ENCODE results near the gene SLC4A2.
"Not testable (repeated sequence)": the region's sequence is repeated elsewhere in the genome, so short reads cannot be mapped to it uniquely, and the experiment has no call there.

The SLC4A2 gene

GRCh38 chr7:151059367-151060112, at the start of gene SLC4A2:
Gene SLC4A2 (plus strand): TSS chr7:151059589. CDS start chr7:151061988, 2,399 bp downstream.
- H3K27me3 ChIP-seq (ENCODE audit: insufficient read depth, insufficient read length), result peaks cover 8% of the 10 kb centered on the region
- H3K36me3 ChIP-seq (ENCODE audit: insufficient read depth, insufficient read length, low read length), result peaks cover 11% of the 10 kb centered on the region
- no peak for DNase-seq (ENCODE audit: low read depth, low spot score)
- H3K4me1 ChIP-seq (ENCODE audit: insufficient read depth, insufficient read length), result peaks cover 10% of the 10 kb centered on the region
- peak within 1 kb of the TSS; percentile 74 for H3K4me3 ChIP-seq (ENCODE audit: insufficient read length, low read depth)
- peak within 1 kb of the TSS; percentile 90 for H3K9ac ChIP-seq (ENCODE audit: insufficient read length, low read depth)
- TF ChIP-seq ZNF274 (IDR thresholded peaks at IDR 0.05; ENCODE audit: low read depth, low read length) (no peak), SUZ12 (IDR thresholded peaks at IDR 0.05; ENCODE audit: extremely low read depth, insufficient read depth, insufficient read length) (no peak), YY1 (IDR thresholded peaks at IDR 0.05; ENCODE audit: insufficient read depth, insufficient read length) (no peak)
- H3K9me3 ChIP-seq (ENCODE audit: insufficient read depth, low read length), result no peaks in the 10 kb centered on the region

GRCh38 chr7:151010037-151010306, 49.4 kb upstream of the SLC4A2 start:
- Histone ChIP-seq H3K4me3 (ENCODE audit: insufficient read length, low read depth) (peak overlapping the region; percentile 73), H3K4me1 (ENCODE audit: insufficient read depth, insufficient read length) (peaks cover 27% of the 10 kb centered on the region), H3K9ac (ENCODE audit: insufficient read length, low read depth) (peak overlapping the region; percentile 93), H3K9me3 (ENCODE audit: insufficient read depth, low read length) (no peaks in the 10 kb centered on the region), H3K27me3 (ENCODE audit: insufficient read depth, insufficient read length) (no peaks in the 10 kb centered on the region), H3K36me3 (ENCODE audit: insufficient read depth, insufficient read length, low read length) (peaks cover 7% of the 10 kb centered on the region)
- TF ChIP-seq YY1 (IDR thresholded peaks at IDR 0.05; ENCODE audit: insufficient read depth, insufficient read length), result no peak
- DNase-seq (ENCODE audit: low read depth, low spot score), result no peak

GRCh38 chr7:151010307-151011096, 48.9 kb upstream of the SLC4A2 start:
- TF ChIP-seq SUZ12 (IDR thresholded peaks at IDR 0.05; ENCODE audit: extremely low read depth, insufficient read depth, insufficient read length) (no peak), ZNF274 (IDR thresholded peaks at IDR 0.05; ENCODE audit: low read depth, low read length) (no peak), YY1 (IDR thresholded peaks at IDR 0.05; ENCODE audit: insufficient read depth, insufficient read length) (no peak)

GRCh38 chr7:151011097-151011409, 48.3 kb upstream of the SLC4A2 start:
- Histone ChIP-seq H3K9me3 (ENCODE audit: insufficient read depth, low read length) (no peaks in the 10 kb centered on the region), H3K4me3 (ENCODE audit: insufficient read length, low read depth) (peak overlapping the region; percentile 73), H3K4me1 (ENCODE audit: insufficient read depth, insufficient read length) (peaks cover 27% of the 10 kb centered on the region), H3K9ac (ENCODE audit: insufficient read length, low read depth) (peak overlapping the region; percentile 93), H3K36me3 (ENCODE audit: insufficient read depth, insufficient read length, low read length) (peaks cover 12% of the 10 kb centered on the region), H3K27me3 (ENCODE audit: insufficient read depth, insufficient read length) (no peaks in the 10 kb centered on the region)
- DNase-seq (ENCODE audit: low read depth, low spot score), result no peak
- TF ChIP-seq SUZ12 (IDR thresholded peaks at IDR 0.05; ENCODE audit: extremely low read depth, insufficient read depth, insufficient read length), result no peak
- TF ChIP-seq YY1 (IDR thresholded peaks at IDR 0.05; ENCODE audit: insufficient read depth, insufficient read length), result no peak

More at GRCh38 chr7:151010307-151011096, 48.9 kb upstream of the SLC4A2 start:
- no peaks in the 10 kb centered on the region for H3K9me3 ChIP-seq (ENCODE audit: insufficient read depth, low read length)
- peak overlapping the region; percentile 93 for H3K9ac ChIP-seq (ENCODE audit: insufficient read length, low read depth)
- H3K27me3 ChIP-seq (ENCODE audit: insufficient read depth, insufficient read length), result no peaks in the 10 kb centered on the region
- peak overlapping the region; percentile 73 for H3K4me3 ChIP-seq (ENCODE audit: insufficient read length, low read depth)
- DNase-seq (ENCODE audit: low read depth, low spot score), result no peak
- peaks cover 27% of the 10 kb centered on the region for H3K4me1 ChIP-seq (ENCODE audit: insufficient read depth, insufficient read length)
- peaks cover 12% of the 10 kb centered on the region for H3K36me3 ChIP-seq (ENCODE audit: insufficient read depth, insufficient read length, low read length)

- not testable (repeated sequence) for H3K4me3 ChIP-seq (ENCODE audit: insufficient read length, low read depth); H3K9ac ChIP-seq (ENCODE audit: insufficient read length, low read depth); H3K9me3 ChIP-seq (ENCODE audit: insufficient read depth, low read length); DNase-seq (ENCODE audit: low read depth, low spot score); H3K27me3 ChIP-seq (ENCODE audit: insufficient read depth, insufficient read length)
- Histone ChIP-seq H3K4me1 (ENCODE audit: insufficient read depth, insufficient read length) (peaks cover 27% of the 10 kb centered on the region), H3K36me3 (ENCODE audit: insufficient read depth, insufficient read length, low read length) (peaks cover 12% of the 10 kb centered on the region)
These were observed 47.8 kb upstream of the SLC4A2 start for GRCh38 chr7:151011616-151012015.

- peaks cover 12% of the 10 kb centered on the region for H3K36me3 ChIP-seq (ENCODE audit: insufficient read depth, insufficient read length, low read length)
- no peak overlapping the region for H3K9ac ChIP-seq (ENCODE audit: insufficient read length, low read depth)
- no peaks in the 10 kb centered on the region for H3K9me3 ChIP-seq (ENCODE audit: insufficient read depth, low read length)
- no peak overlapping the region for H3K4me3 ChIP-seq (ENCODE audit: insufficient read length, low read depth)
- H3K27me3 ChIP-seq (ENCODE audit: insufficient read depth, insufficient read length), result no peaks in the 10 kb centered on the region
- TF ChIP-seq ZNF274 (IDR thresholded peaks at IDR 0.05; ENCODE audit: low read depth, low read length) (no peak), SUZ12 (IDR thresholded peaks at IDR 0.05; ENCODE audit: extremely low read depth, insufficient read depth, insufficient read length) (no peak), YY1 (IDR thresholded peaks at IDR 0.05; ENCODE audit: insufficient read depth, insufficient read length) (no peak)
- peaks cover 24% of the 10 kb centered on the region for H3K4me1 ChIP-seq (ENCODE audit: insufficient read depth, insufficient read length)
- no peak for DNase-seq (ENCODE audit: low read depth, low spot score)
These were observed 47.2 kb upstream of the SLC4A2 start for GRCh38 chr7:151012031-151012692.

GRCh38 chr7:151012911-151013347, 46.5 kb upstream of the SLC4A2 start:
- peaks cover 23% of the 10 kb centered on the region for H3K4me1 ChIP-seq (ENCODE audit: insufficient read depth, insufficient read length)

More at GRCh38 chr7:151012911-151013347, 46.5 kb upstream of the SLC4A2 start:
- Histone ChIP-seq H3K36me3 (ENCODE audit: insufficient read depth, insufficient read length, low read length) (peaks cover 12% of the 10 kb centered on the region), H3K9ac (ENCODE audit: insufficient read length, low read depth) (no peak overlapping the region), H3K4me3 (ENCODE audit: insufficient read length, low read depth) (no peak overlapping the region), H3K27me3 (ENCODE audit: insufficient read depth, insufficient read length) (peaks cover 3% of the 10 kb centered on the region), H3K9me3 (ENCODE audit: insufficient read depth, low read length) (no peaks in the 10 kb centered on the region)
- TF ChIP-seq SUZ12 (IDR thresholded peaks at IDR 0.05; ENCODE audit: extremely low read depth, insufficient read depth, insufficient read length) (no peak), YY1 (IDR thresholded peaks at IDR 0.05; ENCODE audit: insufficient read depth, insufficient read length) (no peak), ZNF274 (IDR thresholded peaks at IDR 0.05; ENCODE audit: low read depth, low read length) (no peak)
- no peak for DNase-seq (ENCODE audit: low read depth, low spot score)

All from NT2/D1 (cell line).